Activated CD4-positive, alpha-beta T cell treated with anti-CD3 and anti-CD28 coated beads for 48 hours (primary cell): ENCODE results near the gene UBE2G1.
"Not testable (repeated sequence)": the region's sequence is repeated elsewhere in the genome, so short reads cannot be mapped to it uniquely, and the experiment has no call there.

Source experiments
- DNase-seq: peaks from one replicate; pipeline ENCODE4 v3.0.0-alpha.2; 2020

The UBE2G1 gene

DNA sequence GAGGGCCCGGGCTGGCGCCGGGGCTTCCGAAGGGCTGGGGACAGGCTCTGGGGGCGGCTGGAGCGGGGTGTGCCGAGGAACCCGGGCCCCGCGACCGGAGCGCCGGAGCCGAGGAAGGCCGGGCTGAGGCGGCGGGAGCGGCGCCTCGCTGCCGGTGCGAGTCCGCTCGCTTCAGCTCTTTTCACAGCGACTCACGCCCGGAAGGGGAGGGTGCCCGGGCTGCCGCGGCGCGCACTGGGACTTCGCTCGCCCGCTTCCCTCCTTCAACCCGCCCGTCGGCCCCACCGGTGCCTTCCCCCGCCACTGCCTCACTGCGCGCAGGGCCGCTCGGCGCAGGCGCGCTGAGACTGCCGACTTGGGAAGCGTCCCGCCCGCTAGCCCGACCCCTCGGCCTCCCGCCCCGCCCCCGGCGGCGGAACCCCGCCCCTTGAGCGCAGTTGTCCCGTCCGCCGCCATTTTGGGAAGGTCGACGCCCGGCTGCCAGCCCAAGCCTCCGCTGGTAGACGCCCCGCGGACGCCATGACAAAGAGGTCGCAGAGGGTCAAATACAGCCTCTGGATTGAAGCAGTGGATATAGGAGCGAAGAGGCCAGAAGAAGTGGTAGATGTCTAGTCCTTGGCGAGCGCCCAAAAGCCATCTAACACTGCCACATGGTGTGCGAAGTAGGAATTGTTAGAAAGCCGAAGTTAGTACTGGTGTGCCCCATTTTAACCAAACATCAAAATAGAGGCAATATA, at the start of gene UBE2G1:
Gene UBE2G1, minus strand, starts transcription at position 349 of the 737 bp plus-strand sequence. CDS start 359 bp downstream, outside the sequence.
- peak; percentile 99 for DNase-seq

- peak; percentile 96 for DNase-seq
These were observed 46.7 kb upstream of the UBE2G1 start for GRCh38 chr17:4412933-4413831.

GRCh38 chr17:4411201-4411600, 44.7 kb upstream of the UBE2G1 start:
- DNase-seq = no peak

- no peak for DNase-seq
These were observed 43.2 kb upstream of the UBE2G1 start for GRCh38 chr17:4409659-4410058.

GRCh38 chr17:4407851-4408250, 41.4 kb upstream of the UBE2G1 start:
- DNase-seq = no peak

DNA sequence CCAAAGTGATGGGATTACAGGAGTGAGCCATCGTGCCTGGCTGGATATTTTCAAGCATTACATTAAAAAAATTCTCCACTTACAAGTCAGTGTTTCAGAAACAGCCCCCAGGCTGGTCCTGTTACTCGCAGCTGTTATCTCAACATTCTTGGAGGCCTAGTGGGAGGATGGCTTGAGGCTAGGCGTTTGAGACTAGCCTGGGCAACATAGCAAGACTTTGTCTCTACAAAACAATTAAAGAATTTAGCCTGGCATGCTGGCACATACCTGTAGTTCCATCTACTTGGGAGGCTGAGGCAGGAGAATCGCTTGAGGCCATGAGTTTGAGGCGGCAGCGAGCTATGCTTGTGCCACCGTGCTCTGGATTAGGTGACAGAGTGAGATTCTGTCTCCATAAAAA, 40.7 kb upstream of the UBE2G1 start:
- DNase-seq = no peak

DNA sequence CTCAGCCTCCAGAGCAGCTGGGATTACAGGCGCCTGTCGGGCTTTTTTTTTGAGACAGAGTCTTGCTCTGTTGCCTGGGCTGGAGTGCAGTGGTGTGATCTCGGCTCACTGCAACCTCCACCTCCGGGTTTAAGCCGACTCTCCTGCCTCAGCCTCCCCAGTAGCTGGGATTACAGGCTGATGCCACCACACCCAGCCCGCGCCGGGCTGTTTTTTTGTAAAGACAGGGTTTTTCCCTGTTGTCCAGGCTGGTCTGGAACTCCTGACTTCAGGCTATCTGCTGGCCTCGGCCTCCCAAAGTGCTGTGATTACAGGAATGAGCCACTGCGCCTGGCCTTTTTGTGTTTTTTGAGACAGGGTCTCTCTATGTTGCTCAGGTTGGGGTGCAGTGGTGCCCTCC, 39.9 kb upstream of the UBE2G1 start:
- no peak for DNase-seq

DNA sequence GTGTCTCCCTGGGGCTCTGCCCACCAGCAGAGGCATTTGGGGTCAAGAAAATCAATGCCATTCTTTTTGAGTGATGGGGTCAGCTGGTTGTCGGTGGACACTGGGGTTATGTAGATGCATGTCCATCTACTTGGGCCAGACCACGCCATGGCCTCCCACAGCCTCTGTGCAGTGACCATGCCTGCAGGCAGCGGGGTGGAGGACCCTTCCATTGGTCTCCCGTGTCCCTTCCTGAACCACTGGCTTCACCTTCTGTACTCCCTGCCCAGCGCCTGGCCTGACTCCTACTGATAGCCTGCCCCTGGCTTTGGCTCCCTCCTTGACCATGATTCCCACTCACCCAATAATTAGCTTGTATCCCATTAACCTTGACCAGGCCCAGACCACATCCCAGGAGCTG, 39.2 kb upstream of the UBE2G1 start:
- no peak for DNase-seq

DNA sequence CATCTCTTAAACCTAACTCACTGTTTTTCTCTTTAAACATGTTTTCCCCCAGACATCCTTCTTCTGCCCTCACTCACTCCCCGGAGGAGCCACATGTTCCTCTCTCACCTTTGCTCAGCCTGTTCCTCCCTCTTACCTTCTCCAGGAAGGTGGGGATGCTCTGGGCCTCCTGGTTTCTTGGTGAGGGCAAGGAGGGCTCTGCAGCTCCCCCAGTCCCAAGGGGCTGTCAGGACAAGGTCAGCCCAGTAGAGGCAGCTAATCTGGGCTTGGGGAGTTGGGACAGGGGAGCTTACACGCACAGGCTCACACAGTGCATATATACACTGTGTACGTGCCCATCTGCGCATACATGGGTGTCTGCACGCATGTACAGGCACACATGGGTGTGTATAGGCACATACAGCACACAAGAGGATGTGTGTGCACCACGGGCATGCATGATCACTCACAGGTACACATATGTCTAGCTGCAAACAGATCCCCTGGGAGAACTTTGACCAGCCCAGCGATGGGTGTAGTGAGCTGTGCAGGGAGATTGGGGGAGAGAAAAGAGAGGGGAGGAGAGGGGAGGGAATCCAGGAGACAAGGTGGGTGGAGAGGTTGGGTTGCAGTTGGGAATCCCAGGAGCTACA, 38.7 kb upstream of the UBE2G1 start:
- no peak for DNase-seq

- no peak for DNase-seq
These were observed 31.4 kb upstream of the UBE2G1 start for GRCh38 chr17:4397840-4398239.

GRCh38 chr17:4395111-4395478, 28.6 kb upstream of the UBE2G1 start:
- no peak for DNase-seq

- no peak for DNase-seq
These were observed 28.0 kb upstream of the UBE2G1 start for GRCh38 chr17:4394208-4395110.

DNA sequence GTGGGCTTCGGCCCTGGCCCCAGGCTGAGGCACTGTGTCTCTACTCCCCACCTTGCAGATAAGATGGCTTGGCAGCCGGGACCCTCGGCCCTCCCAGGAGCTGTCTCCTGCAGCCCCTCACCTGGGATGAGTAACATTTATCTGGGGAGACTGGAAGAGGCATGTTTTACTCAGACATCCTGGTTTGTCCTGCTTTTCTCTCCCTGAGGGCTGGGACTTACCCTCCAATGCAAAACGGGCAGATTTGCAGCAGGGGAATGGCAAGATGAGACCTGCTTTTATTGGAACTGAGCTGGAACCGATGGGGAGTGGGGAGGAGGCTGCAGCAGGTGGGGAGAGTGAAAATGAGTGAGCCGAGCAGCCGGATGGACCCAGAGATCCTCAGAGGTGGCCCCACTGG, 27.3 kb upstream of the UBE2G1 start:
- DNase-seq = no peak

DNA sequence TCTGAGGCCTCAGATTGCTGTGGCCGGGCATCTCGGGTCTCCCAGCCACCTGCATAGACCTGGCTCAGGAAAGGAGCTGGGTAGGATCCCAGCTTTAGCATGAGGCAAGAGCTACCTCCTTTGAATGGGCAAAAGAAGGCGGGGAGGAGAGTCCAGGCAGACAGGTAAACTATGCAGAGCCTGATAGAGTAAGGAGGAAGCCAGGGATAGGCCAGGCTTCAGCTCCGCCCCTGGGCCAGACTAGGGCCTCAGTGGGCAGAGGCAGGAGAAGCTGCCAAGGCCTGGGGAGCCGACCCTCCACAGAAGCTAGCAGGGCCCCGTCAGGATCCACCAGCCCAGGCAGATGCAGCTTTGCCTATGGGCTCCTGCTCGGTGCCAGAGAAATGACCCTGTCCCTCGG, 22.6 kb upstream of the UBE2G1 start:
- no peak for DNase-seq

- no peak for DNase-seq
These were observed 20.7 kb upstream of the UBE2G1 start for GRCh38 chr17:4387137-4387536.

- no peak for DNase-seq
These were observed 19.9 kb upstream of the UBE2G1 start for GRCh38 chr17:4386406-4386805.

GRCh38 chr17:4381690-4382671, 15.5 kb upstream of the UBE2G1 start:
- no peak for DNase-seq

GRCh38 chr17:4378626-4379025, 12.2 kb upstream of the UBE2G1 start:
- no peak for DNase-seq

- DNase-seq = not testable (repeated sequence)
These were observed 10.8 kb upstream of the UBE2G1 start for GRCh38 chr17:4377247-4377646.

GRCh38 chr17:4375796-4376440, 9.4 kb upstream of the UBE2G1 start:
- not testable (repeated sequence) for DNase-seq
